ENCODE measurements around the gene SEPTIN8. TPM values are rescaled to one million over a fixed set of nuclear protein-coding genes. Genes with fewer than 3 reads are reported as not detected.

The SEPTIN8 gene
- total RNA-seq, 2 donors from 2014 or later = 8.0 to 8.8 TPM

- Mint-ChIP-seq H3K27me3 (peaks cover 26% of the 10 kb centered on the region), H3K4me1 (peaks cover 12% of the 10 kb centered on the region), H3K36me3 (ENCODE audit: low read depth) (peaks cover 2% of the 10 kb centered on the region), H3K27ac (no peak overlapping the region), H3K4me3 (no peak overlapping the region)
- DNase-seq (no peak), ATAC-seq (no peak)
- no peaks in the 10 kb centered on the region for H3K9me3 ChIP-seq (ENCODE audit: control insufficient read depth, low read length, poor library complexity, severe bottlenecking)
Observed at GRCh38 chr5:132817011-132817410, 40.0 kb upstream of the SEPTIN8 start.

GRCh38 chr5:132816554-132816953 lies 39.5 kb upstream of the SEPTIN8 start:
- Mint-ChIP-seq H3K27me3 (peaks cover 30% of the 10 kb centered on the region), H3K4me3 (no peak overlapping the region), H3K27ac (no peak overlapping the region), H3K36me3 (ENCODE audit: low read depth) (peaks cover 2% of the 10 kb centered on the region), H3K4me1 (peaks cover 12% of the 10 kb centered on the region)
- H3K9me3 ChIP-seq (ENCODE audit: control insufficient read depth, low read length, poor library complexity, severe bottlenecking) = no peaks in the 10 kb centered on the region
- DNase-seq (no peak), ATAC-seq (no peak)

GRCh38 chr5:132816083-132816482 lies 39.0 kb upstream of the SEPTIN8 start:
- Mint-ChIP-seq H3K27ac (no peak overlapping the region), H3K4me3 (no peak overlapping the region), H3K36me3 (ENCODE audit: low read depth) (peaks cover 2% of the 10 kb centered on the region), H3K4me1 (peaks cover 12% of the 10 kb centered on the region), H3K27me3 (peaks cover 35% of the 10 kb centered on the region)
- H3K9me3 ChIP-seq (ENCODE audit: control insufficient read depth, low read length, poor library complexity, severe bottlenecking) = no peaks in the 10 kb centered on the region
- ATAC-seq (no peak), DNase-seq (no peak)

GRCh38 chr5:132815454-132815853 lies 38.4 kb upstream of the SEPTIN8 start:
- H3K27me3 Mint-ChIP-seq = peaks cover 41% of the 10 kb centered on the region
- peak overlapping the region; percentile 55 for H3K4me3 Mint-ChIP-seq
- H3K4me1 Mint-ChIP-seq = peaks cover 12% of the 10 kb centered on the region

GRCh38 chr5:132814503-132815294 lies 37.7 kb upstream of the SEPTIN8 start:
- Mint-ChIP-seq H3K36me3 (ENCODE audit: low read depth) (peaks cover 2% of the 10 kb centered on the region), H3K4me3 (peak overlapping the region; percentile 55), H3K27me3 (peaks cover 43% of the 10 kb centered on the region), H3K4me1 (peaks cover 7% of the 10 kb centered on the region), H3K27ac (no peak overlapping the region)
- no peaks in the 10 kb centered on the region for H3K9me3 ChIP-seq (ENCODE audit: control insufficient read depth, low read length, poor library complexity, severe bottlenecking)
- DNase-seq (no peak), ATAC-seq (no peak)

More at GRCh38 chr5:132815454-132815853, 38.4 kb upstream of the SEPTIN8 start:
- Mint-ChIP-seq H3K36me3 (ENCODE audit: low read depth) (peaks cover 2% of the 10 kb centered on the region), H3K27ac (no peak overlapping the region)
- H3K9me3 ChIP-seq (ENCODE audit: control insufficient read depth, low read length, poor library complexity, severe bottlenecking) = no peaks in the 10 kb centered on the region
- no peak for ATAC-seq
- DNase-seq = no peak

GRCh38 chr5:132813599-132814502 lies 36.8 kb upstream of the SEPTIN8 start:
- no peaks in the 10 kb centered on the region for H3K9me3 ChIP-seq (ENCODE audit: control insufficient read depth, low read length, poor library complexity, severe bottlenecking)
- peak; percentile 70 for ATAC-seq
- Mint-ChIP-seq H3K27me3 (peaks cover 44% of the 10 kb centered on the region), H3K4me1 (peaks cover 7% of the 10 kb centered on the region), H3K36me3 (ENCODE audit: low read depth) (peaks cover 4% of the 10 kb centered on the region), H3K27ac (no peak overlapping the region), H3K4me3 (peak overlapping the region; percentile 25)
- DNase-seq = peak; percentile 20 to 37 (median 27)

GRCh38 chr5:132812781-132813598 lies 36.0 kb upstream of the SEPTIN8 start, which contains the start of gene SOWAHA:
Gene SOWAHA, plus strand, starts transcription at chr5:132813302. Its CDS starts 320 bp downstream, at chr5:132813622.
- Mint-ChIP-seq H3K4me1 (peaks cover 7% of the 10 kb centered on the region), H3K4me3 (peak within 1 kb of the TSS; percentile 84), H3K27me3 (peaks cover 46% of the 10 kb centered on the region), H3K27ac (peak within 1 kb of the TSS; percentile 6), H3K36me3 (ENCODE audit: low read depth) (peaks cover 4% of the 10 kb centered on the region)
- ATAC-seq (peak; percentile 37), DNase-seq (peak in 1 of 3 donors; percentile 15)
- H3K9me3 ChIP-seq (ENCODE audit: control insufficient read depth, low read length, poor library complexity, severe bottlenecking) = no peaks in the 10 kb centered on the region

- H3K27ac Mint-ChIP-seq = peak overlapping the region; percentile 6
Observed at GRCh38 chr5:132812123-132812765, 35.2 kb upstream of the SEPTIN8 start.

GRCh38 chr5:132810605-132811004 lies 33.6 kb upstream of the SEPTIN8 start:
- no peak overlapping the region for H3K27ac Mint-ChIP-seq

More at GRCh38 chr5:132812123-132812765, 35.2 kb upstream of the SEPTIN8 start:
- Mint-ChIP-seq H3K27me3 (peaks cover 50% of the 10 kb centered on the region), H3K4me3 (peak overlapping the region; percentile 84), H3K36me3 (ENCODE audit: low read depth) (peaks cover 4% of the 10 kb centered on the region), H3K4me1 (peaks cover 7% of the 10 kb centered on the region)
- DNase-seq (no peak), ATAC-seq (no peak)
- H3K9me3 ChIP-seq (ENCODE audit: control insufficient read depth, low read length, poor library complexity, severe bottlenecking) = no peaks in the 10 kb centered on the region

GRCh38 chr5:132808866-132809265 lies 31.8 kb upstream of the SEPTIN8 start:
- ATAC-seq = no peak
- DNase-seq = no peak
- H3K4me1 Mint-ChIP-seq = peaks cover 7% of the 10 kb centered on the region
- H3K9me3 ChIP-seq (ENCODE audit: control insufficient read depth, low read length, poor library complexity, severe bottlenecking) = no peaks in the 10 kb centered on the region
- H3K27ac Mint-ChIP-seq = no peak overlapping the region
- H3K27me3 Mint-ChIP-seq = peaks cover 72% of the 10 kb centered on the region
- no peak overlapping the region for H3K4me3 Mint-ChIP-seq
- H3K36me3 Mint-ChIP-seq (ENCODE audit: low read depth) = peaks cover 4% of the 10 kb centered on the region

More at GRCh38 chr5:132810605-132811004, 33.6 kb upstream of the SEPTIN8 start:
- ATAC-seq = no peak
- Mint-ChIP-seq H3K36me3 (ENCODE audit: low read depth) (peaks cover 4% of the 10 kb centered on the region), H3K27me3 (peaks cover 55% of the 10 kb centered on the region), H3K4me1 (peaks cover 7% of the 10 kb centered on the region), H3K4me3 (no peak overlapping the region)
- H3K9me3 ChIP-seq (ENCODE audit: control insufficient read depth, low read length, poor library complexity, severe bottlenecking) = no peaks in the 10 kb centered on the region
- no peak for DNase-seq

GRCh38 chr5:132808448-132808847 lies 31.4 kb upstream of the SEPTIN8 start:
- no peak for DNase-seq
- Mint-ChIP-seq H3K27me3 (peaks cover 76% of the 10 kb centered on the region), H3K4me1 (peaks cover 7% of the 10 kb centered on the region), H3K27ac (no peak overlapping the region), H3K36me3 (ENCODE audit: low read depth) (peaks cover 4% of the 10 kb centered on the region), H3K4me3 (no peak overlapping the region)
- H3K9me3 ChIP-seq (ENCODE audit: control insufficient read depth, low read length, poor library complexity, severe bottlenecking) = no peaks in the 10 kb centered on the region
- ATAC-seq = no peak

- Mint-ChIP-seq H3K27me3 (peaks cover 81% of the 10 kb centered on the region), H3K4me3 (no peak overlapping the region), H3K4me1 (peaks cover 2% of the 10 kb centered on the region), H3K36me3 (ENCODE audit: low read depth) (peaks cover 8% of the 10 kb centered on the region), H3K27ac (no peak overlapping the region)
- no peaks in the 10 kb centered on the region for H3K9me3 ChIP-seq (ENCODE audit: control insufficient read depth, low read length, poor library complexity, severe bottlenecking)
- DNase-seq (no peak), ATAC-seq (no peak)
Observed at GRCh38 chr5:132807163-132807838, 30.3 kb upstream of the SEPTIN8 start.
